IMR-90 (cell line): ENCODE measurements around the gene COL9A2. TPM values are rescaled to one million over a fixed set of nuclear protein-coding genes. Genes with fewer than 3 reads are reported as not detected.

Source experiments
- ATAC-seq: fragments of 200-7000 bp; cut with Tn5 transposase; 2 replicates; pipeline ENCODE4 v1.9.1; 2020; ENCODE audit warnings: low read depth, mild to moderate bottlenecking, moderate library complexity
- BruUV-seq: library from RNA; stranded (reverse); fragments of 400-500 nt; replicated peaks from 2 replicates; lab custom pipeline; 2021; lab: Mats Ljungman, UMichigan
- CTCF ChIA-PET: fragments of 300-600 bp; formaldehyde crosslinking; extraction: SDS; loops from one replicate; lab custom pipeline; 2021; ENCODE audit warnings: antibody characterized with exemption; lab: Yijun Ruan, JAX
- POLR2A ChIA-PET: fragments of 300-600 bp; sonication (Branson Sonifier 250); formaldehyde crosslinking; loops from one replicate; lab custom pipeline; 2022; ENCODE audit warnings: antibody characterized with exemption; ENCODE audit not compliant: unreplicated experiment; lab: Charles Lee
- DNase-seq: peaks from one replicate; pipeline ENCODE4 v3.0.0; 2013
- H2AFZ ChIP-seq: replicated peaks from 2 replicates; pipeline ENCODE3; 2013; ENCODE audit warnings: low read length, mild to moderate bottlenecking; ENCODE audit not compliant: poor library complexity
- H2AK5ac ChIP-seq: 2 replicates; pipeline ENCODE4 v1.6.1; 2013; ENCODE audit warnings: low read depth, low read length, inconsistent platforms
- H2AK9ac ChIP-seq: replicated peaks from 2 replicates; pipeline ENCODE3; 2013; ENCODE audit warnings: mild to moderate bottlenecking, low read depth, low read length, moderate library complexity; ENCODE audit not compliant: poor library complexity
- H2BK120ac ChIP-seq: 2 replicates; pipeline ENCODE4 v1.6.1; 2013; ENCODE audit warnings: low read depth, low read length, inconsistent platforms
- H2BK15ac ChIP-seq: 3 replicates; pipeline ENCODE4 v1.6.1; 2013; ENCODE audit warnings: low read depth, low read length, inconsistent platforms
- H2BK20ac ChIP-seq: 2 replicates; pipeline ENCODE4 v1.6.1; 2013; ENCODE audit warnings: low read depth, mild to moderate bottlenecking, inconsistent platforms, low read length, moderate library complexity
- H2BK5ac ChIP-seq: 2 replicates; pipeline ENCODE4 v1.6.1; 2013; ENCODE audit warnings: mild to moderate bottlenecking, low read depth, low read length, inconsistent platforms; ENCODE audit not compliant: poor library complexity, severe bottlenecking
- H3K14ac ChIP-seq: replicated peaks from 2 replicates; pipeline ENCODE4 v1.6.1; 2013; ENCODE audit warnings: low read depth, low read length, inconsistent platforms
- H3K18ac ChIP-seq: 2 replicates; pipeline ENCODE4 v1.6.1; 2013; ENCODE audit warnings: low read depth, low read length, control low read depth
- H3K23ac ChIP-seq: 2 replicates; pipeline ENCODE4 v1.6.1; 2013; ENCODE audit warnings: low read depth, low read length, inconsistent platforms
- H3K27ac ChIP-seq: 2 replicates; pipeline ENCODE4 v1.5.1; 2013; ENCODE audit warnings: mild to moderate bottlenecking, control low read depth, low read length; ENCODE audit not compliant: insufficient read depth
- H3K27me3 ChIP-seq: 2 replicates; pipeline ENCODE4 v1.6.1; 2013; ENCODE audit warnings: low read length; ENCODE audit not compliant: control insufficient read depth, insufficient read depth
- H3K36me3 ChIP-seq: 2 replicates; pipeline ENCODE4 v1.6.1; 2013; ENCODE audit warnings: low read length, mixed read lengths; ENCODE audit not compliant: control insufficient read depth, insufficient read depth
- H3K4ac ChIP-seq: 2 replicates; pipeline ENCODE4 v1.6.1; 2013; ENCODE audit warnings: low read depth, low read length, inconsistent platforms
- H3K4me1 ChIP-seq: 2 replicates; pipeline ENCODE4 v1.6.1; 2013; ENCODE audit warnings: low read length, mixed read lengths; ENCODE audit not compliant: control insufficient read depth, insufficient read depth
- H3K4me2 ChIP-seq: 2 replicates; pipeline ENCODE4 v1.6.1; 2013; ENCODE audit warnings: low read depth, mild to moderate bottlenecking, control low read depth, low read length, moderate library complexity
- H3K4me3 ChIP-seq: 2 replicates; pipeline ENCODE4 v1.5.1; 2013; ENCODE audit warnings: low read depth, mild to moderate bottlenecking, control low read depth, low read length, moderate library complexity; ENCODE audit not compliant: insufficient read depth
- H3K56ac ChIP-seq: 2 replicates; pipeline ENCODE4 v1.6.1; 2013; ENCODE audit warnings: low read length, inconsistent platforms; ENCODE audit not compliant: insufficient read depth; ENCODE audit errors: extremely low read depth
- H3K79me1 ChIP-seq, 2 experiments: 2 replicates each; pipeline ENCODE4 v1.6.1; 2013; ENCODE audit warnings: low read length in 2 of 2, inconsistent platforms in 1 of 2, low read depth in 1 of 2
- H3K9ac ChIP-seq: 2 replicates; pipeline ENCODE4 v1.6.1; 2013; ENCODE audit warnings: low read depth, low read length, control low read depth
- H3K9me1 ChIP-seq: 2 replicates; pipeline ENCODE4 v1.6.1; 2013; ENCODE audit warnings: low read length, inconsistent platforms; ENCODE audit not compliant: insufficient read depth
- H3K9me3 ChIP-seq: 2 replicates; pipeline ENCODE4 v1.6.1; 2013; ENCODE audit warnings: low read length; ENCODE audit not compliant: control insufficient read depth, insufficient read depth
- H4K20me1 ChIP-seq: 2 replicates; pipeline ENCODE4 v1.6.1; 2013; ENCODE audit warnings: low read length, inconsistent platforms; ENCODE audit not compliant: insufficient read depth
- H4K5ac ChIP-seq: 2 replicates; pipeline ENCODE4 v1.6.1; 2013; ENCODE audit warnings: mild to moderate bottlenecking, low read depth, low read length, control low read depth
- H4K8ac ChIP-seq, 2 experiments: 2 replicates each; pipeline ENCODE4 v1.6.1; 2013; ENCODE audit warnings: low read depth in 2 of 2, low read length in 2 of 2, control low read depth in 1 of 2, inconsistent platforms in 1 of 2
- H4K91ac ChIP-seq: 2 replicates; pipeline ENCODE4 v1.6.1; 2013; ENCODE audit warnings: low read depth, low read length, inconsistent platforms; ENCODE audit not compliant: insufficient read depth
- CEBPB ChIP-seq: IDR thresholded peaks from 2 replicates; pipeline ENCODE4 v1.6.1; 2012; ENCODE audit warnings: low read depth, low read length, improper control_type of control experiment
- ELK1 ChIP-seq: fragments of 150-350 bp; IDR thresholded peaks from 2 replicates; pipeline ENCODE4 v1.6.1; 2016; ENCODE audit warnings: low read depth, mild to moderate bottlenecking, low read length, moderate library complexity, borderline replicate concordance
- POLR2A ChIP-seq: IDR thresholded peaks from 2 replicates; pipeline ENCODE4 v1.6.1; 2012; ENCODE audit warnings: mild to moderate bottlenecking, low read depth, low read length
- WGBS, 2 experiments: methylation state at CpG; one replicate each; pipeline versions ENCODE4 v1.1.5 to v1.1.7; 2013; ENCODE audit warnings: missing lambda C conversion rate in 2 of 2; ENCODE audit not compliant: insufficient read length in 1 of 2; ENCODE audit errors: extremely low coverage in 2 of 2; 5-methylcytosine and 5-hydroxymethylcytosine counted together
- dilution Hi-C: fragments of 300-500 bp; cut with HindIII; formaldehyde crosslinking; loops from one replicate; pipeline ENCODE4 v1.14.3; 2018; ENCODE audit warnings: low sequenced_read_pairs; ENCODE audit not compliant: unreplicated experiment
- in situ Hi-C: fragments of 300-500 bp; cut with MboI; formaldehyde crosslinking; loops from 3 replicates; pipeline ENCODE4 v1.14.3; 2019; ENCODE audit warnings: low sequenced_read_pairs, inconsistent platforms, mixed read lengths
- intact Hi-C: fragments of 100-400 bp; cut with micrococcal nuclease; formaldehyde crosslinking; loops from 2 replicates; pipeline ENCODE4 v1.10.0; 2022
- polyA plus RNA-seq, 3 experiments: library from polyadenylated mRNA; depleted of rRNA; stranded (reverse); fragments of >200 nt; gene quantifications; 2 replicates each; pipeline ENCODE4 v1.2.3, GENCODE V29; 2012; ENCODE audit warnings: low replicate concordance in 1 of 3
- total RNA-seq: library from RNA; depleted of rRNA; stranded (reverse); fragments of >200 nt; gene quantifications from 2 replicates; pipeline ENCODE4 v1.2.3, GENCODE V29; 2012

Gene COL9A2
- total and polyA plus RNA-seq, 2 of the 4 experiments (the other 2 are of a cell fraction), result 0.90 to 1.6 TPM

- POLR2A ChIA-PET, result no interaction called here
- Histone ChIP-seq H3K9ac (no peak overlapping the region), H3K56ac (no peak overlapping the region), H2BK120ac (no peak overlapping the region), H3K27ac (no peak overlapping the region), H3K9me3 (no peaks in the 10 kb centered on the region), H3K14ac (no peak overlapping the region), H3K18ac (no peak overlapping the region), H3K4me1 (no peaks in the 10 kb centered on the region), H4K5ac (no peak overlapping the region), H3K9me1 (no peaks in the 10 kb centered on the region; the same call in 1 of the 2 replicates), H4K8ac (no peak overlapping the region), H2BK5ac (no peak overlapping the region), H3K79me1 (no peaks in the 10 kb centered on the region), H2BK20ac (no peak overlapping the region), H3K23ac (no peak overlapping the region), H2AK5ac (no peak overlapping the region), H3K36me3 (no peaks in the 10 kb centered on the region), H4K91ac (no peak overlapping the region), H2AFZ (peak overlapping the region; percentile 56), H2BK15ac (no peak overlapping the region), H3K27me3 (no peaks in the 10 kb centered on the region; the same call in 1 of the 2 replicates), H3K4me3 (no peak overlapping the region), H3K4me2 (no peak overlapping the region), H2AK9ac (no peak overlapping the region), H4K20me1 (no peaks in the 10 kb centered on the region), H3K4ac (no peak overlapping the region)
- no peak for DNase-seq
- BruUV-seq, result no TSS peak
- WGBS, 2 experiments, result no CpG with 5 or more reads among the region's 4 CpGs
- TF ChIP-seq POLR2A (no peak), CEBPB (no peak), ELK1 (no peak)
- intact Hi-C loops, result no loop called here
- dilution Hi-C loops, result no loop called here
- CTCF ChIA-PET, result no interaction called here
- no peak for ATAC-seq
- in situ Hi-C loops, result no loop called here
Measured at GRCh38 chr1:40306296-40306695, 10.8 kb downstream of the COL9A2 start.
